Measurements from ENCODE around the gene SLCO2A1. TPM values are rescaled to one million over a fixed set of nuclear protein-coding genes. Genes with fewer than 3 reads are reported as not detected.

Gene SLCO2A1
- total RNA-seq, 1 donor from 2014 or later, result 1.0 TPM

GRCh38 chr3:133891662-133892378 lies 137.9 kb downstream of the SLCO2A1 start:
- Mint-ChIP-seq H3K27me3 (ENCODE audit: low read depth) (peaks cover 2% of the 10 kb centered on the region), H3K9me3 (ENCODE audit: low read depth) (no peaks in the 10 kb centered on the region), H3K4me3 (ENCODE audit: unreplicated experiment) (no peak overlapping the region), H3K27ac (ENCODE audit: unreplicated experiment) (no peak overlapping the region), H3K4me1 (ENCODE audit: low read depth) (peaks cover 9% of the 10 kb centered on the region), H3K36me3 (ENCODE audit: low read depth) (no peaks in the 10 kb centered on the region)
- TF ChIP-seq, protein P1, sequence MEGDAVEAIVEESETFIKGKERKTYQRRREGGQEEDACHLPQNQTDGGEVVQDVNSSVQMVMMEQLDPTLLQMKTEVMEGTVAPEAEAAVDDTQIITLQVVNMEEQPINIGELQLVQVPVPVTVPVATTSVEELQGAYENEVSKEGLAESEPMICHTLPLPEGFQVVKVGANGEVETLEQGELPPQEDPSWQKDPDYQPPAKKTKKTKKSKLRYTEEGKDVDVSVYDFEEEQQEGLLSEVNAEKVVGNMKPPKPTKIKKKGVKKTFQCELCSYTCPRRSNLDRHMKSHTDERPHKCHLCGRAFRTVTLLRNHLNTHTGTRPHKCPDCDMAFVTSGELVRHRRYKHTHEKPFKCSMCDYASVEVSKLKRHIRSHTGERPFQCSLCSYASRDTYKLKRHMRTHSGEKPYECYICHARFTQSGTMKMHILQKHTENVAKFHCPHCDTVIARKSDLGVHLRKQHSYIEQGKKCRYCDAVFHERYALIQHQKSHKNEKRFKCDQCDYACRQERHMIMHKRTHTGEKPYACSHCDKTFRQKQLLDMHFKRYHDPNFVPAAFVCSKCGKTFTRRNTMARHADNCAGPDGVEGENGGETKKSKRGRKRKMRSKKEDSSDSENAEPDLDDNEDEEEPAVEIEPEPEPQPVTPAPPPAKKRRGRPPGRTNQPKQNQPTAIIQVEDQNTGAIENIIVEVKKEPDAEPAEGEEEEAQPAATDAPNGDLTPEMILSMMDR (IDR thresholded peaks at IDR 0.05), result no peak
- DNase-seq (ENCODE audit: low spot score), result no peak

DNA sequence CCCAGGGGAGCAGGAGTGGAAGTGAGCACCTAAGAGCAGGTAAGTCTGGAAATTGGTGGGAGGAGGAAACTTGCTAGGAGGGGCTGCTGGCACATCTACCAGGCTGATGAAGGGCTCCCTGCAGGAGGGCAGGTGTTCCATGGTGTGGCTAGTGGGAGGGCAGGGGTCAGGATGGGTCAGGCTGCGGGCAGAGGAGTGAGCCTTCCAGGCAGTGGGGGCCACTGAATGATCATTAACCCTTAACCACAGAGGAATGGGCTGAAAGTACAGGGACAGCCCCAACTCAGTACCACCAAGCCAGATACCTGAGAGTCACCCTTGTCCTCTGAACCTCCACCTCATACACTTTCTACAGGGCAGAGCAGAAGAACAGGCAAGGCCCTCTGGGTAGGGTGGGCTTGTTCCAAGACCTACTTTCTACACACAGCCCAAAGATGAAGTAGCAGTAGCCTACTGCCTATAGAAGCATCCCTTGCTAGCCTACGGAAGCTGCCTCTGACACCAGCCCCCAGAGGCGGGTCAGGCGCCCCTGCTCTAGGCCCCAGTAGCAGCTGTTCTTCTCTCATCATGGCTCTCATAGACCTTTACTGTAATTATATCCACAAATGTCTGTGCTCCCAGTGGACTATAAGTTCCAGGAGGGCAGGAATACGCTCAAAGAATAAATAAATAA lies 138.6 kb downstream of the SLCO2A1 start:
- Mint-ChIP-seq H3K4me3 (ENCODE audit: unreplicated experiment) (no peak overlapping the region), H3K36me3 (ENCODE audit: low read depth) (no peaks in the 10 kb centered on the region), H3K27me3 (ENCODE audit: low read depth) (no peaks in the 10 kb centered on the region), H3K9me3 (ENCODE audit: low read depth) (no peaks in the 10 kb centered on the region), H3K27ac (ENCODE audit: unreplicated experiment) (no peak overlapping the region), H3K4me1 (ENCODE audit: low read depth) (peaks cover 5% of the 10 kb centered on the region)
- no peak for DNase-seq (ENCODE audit: low spot score)
- TF ChIP-seq, protein P1 (IDR thresholded peaks at IDR 0.05), result no peak

DNA sequence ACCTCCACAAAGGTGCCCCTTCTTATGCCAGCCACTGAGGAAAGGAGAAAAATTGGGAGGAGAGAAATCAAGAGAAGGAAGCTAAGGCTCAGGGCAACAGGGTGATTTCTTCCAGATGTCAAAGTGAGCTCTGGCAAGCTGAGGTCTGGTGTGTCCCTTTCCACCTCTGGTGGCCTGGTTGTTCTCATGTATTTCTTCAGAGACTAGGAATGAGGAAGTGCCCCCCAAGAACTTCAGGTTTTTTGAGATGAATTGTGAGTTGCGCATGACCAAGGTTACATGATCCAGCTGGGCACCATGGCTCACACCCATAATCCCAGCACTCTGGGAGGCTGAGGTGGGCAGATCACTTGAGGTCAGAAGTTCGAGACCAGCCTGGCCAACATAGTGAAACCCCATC lies 139.7 kb downstream of the SLCO2A1 start:
- Mint-ChIP-seq H3K27ac (ENCODE audit: unreplicated experiment) (no peak overlapping the region), H3K9me3 (ENCODE audit: low read depth) (no peaks in the 10 kb centered on the region), H3K4me3 (ENCODE audit: unreplicated experiment) (no peak overlapping the region), H3K27me3 (ENCODE audit: low read depth) (no peaks in the 10 kb centered on the region), H3K36me3 (ENCODE audit: low read depth) (no peaks in the 10 kb centered on the region), H3K4me1 (ENCODE audit: low read depth) (peaks cover 3% of the 10 kb centered on the region)
- TF ChIP-seq, protein P1 (IDR thresholded peaks at IDR 0.05), result no peak
- no peak for DNase-seq (ENCODE audit: low spot score)

GRCh38 chr3:133888726-133889340 lies 140.9 kb downstream of the SLCO2A1 start:
- H3K27me3 Mint-ChIP-seq (ENCODE audit: low read depth), result no peaks in the 10 kb centered on the region
- no peaks in the 10 kb centered on the region for H3K36me3 Mint-ChIP-seq (ENCODE audit: low read depth)
- H3K27ac Mint-ChIP-seq (ENCODE audit: unreplicated experiment), result no peak overlapping the region
- no peaks in the 10 kb centered on the region for H3K9me3 Mint-ChIP-seq (ENCODE audit: low read depth)
- peaks cover 2% of the 10 kb centered on the region for H3K4me1 Mint-ChIP-seq (ENCODE audit: low read depth)
- TF ChIP-seq, protein P1 (IDR thresholded peaks at IDR 0.05), result no peak
- H3K4me3 Mint-ChIP-seq (ENCODE audit: unreplicated experiment), result no peak overlapping the region
- DNase-seq (ENCODE audit: low spot score), result no peak
